Measurements from ENCODE around the gene ITGB1BP1.

ITGB1BP1 gene

DNA sequence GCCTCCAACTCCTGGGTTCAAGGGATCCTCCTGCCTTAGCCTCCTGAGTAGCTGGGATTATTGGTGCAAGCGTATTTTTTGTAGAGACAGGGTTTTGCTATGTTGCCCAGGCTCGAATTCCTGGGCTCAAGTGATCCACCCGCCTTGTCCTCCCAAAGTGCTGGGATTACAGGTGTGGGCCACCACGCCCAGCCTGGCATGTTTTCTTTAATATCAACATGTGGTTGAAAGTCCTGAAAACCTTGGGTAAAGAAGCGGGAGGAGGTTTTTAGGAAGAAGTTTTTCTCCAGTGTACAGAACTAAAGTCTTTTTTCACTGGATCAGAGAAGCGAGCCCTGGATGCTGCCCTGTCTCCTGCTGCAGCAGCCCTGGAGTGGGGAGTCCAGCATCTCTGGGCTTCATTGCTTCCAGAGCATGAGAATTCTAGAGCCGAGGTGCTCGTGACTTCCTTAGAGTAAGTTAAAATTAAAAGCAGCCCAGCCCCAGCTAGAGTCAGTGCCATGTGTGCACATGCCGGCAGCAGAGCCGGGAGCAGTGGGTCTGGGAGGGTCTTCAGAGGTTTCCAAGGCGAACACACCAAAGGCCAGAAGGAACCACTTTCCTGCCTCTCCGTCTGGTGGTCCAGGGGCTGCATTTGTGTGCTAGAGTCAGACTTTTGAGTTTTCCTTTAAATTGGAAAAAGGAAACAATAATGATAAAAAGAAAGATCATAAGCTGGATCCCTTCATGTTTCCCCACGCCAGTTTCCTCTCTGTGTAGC is 31.2 kb downstream of the ITGB1BP1 start:
- Histone ChIP-seq H3K27ac (ENCODE audit: low read depth, low read length) (peak overlapping the region; percentile 14), H3K4me3 (ENCODE audit: low read length) (no peak overlapping the region), H3K9ac (ENCODE audit: low read length) (no peak overlapping the region), H3K36me3 (ENCODE audit: control insufficient read depth, insufficient read depth, low read length) (peaks cover 6% of the 10 kb centered on the region), H3K4me1 (ENCODE audit: control insufficient read depth, insufficient read depth, low read length) (peaks cover 2% of the 10 kb centered on the region), H3K27me3 (ENCODE audit: control insufficient read depth, insufficient read depth, low read length) (no peaks in the 10 kb centered on the region)

- Histone ChIP-seq H3K36me3 (ENCODE audit: control insufficient read depth, insufficient read depth, low read length) (peaks cover 5% of the 10 kb centered on the region), H3K9ac (ENCODE audit: low read length) (no peak overlapping the region), H3K4me3 (ENCODE audit: low read length) (no peak overlapping the region), H3K27ac (ENCODE audit: low read depth, low read length) (no peak overlapping the region), H3K4me1 (ENCODE audit: control insufficient read depth, insufficient read depth, low read length) (peaks cover 9% of the 10 kb centered on the region), H3K27me3 (ENCODE audit: control insufficient read depth, insufficient read depth, low read length) (no peaks in the 10 kb centered on the region)
These were observed 32.3 kb downstream of the ITGB1BP1 start for GRCh38 chr2:9390991-9391390.

DNA sequence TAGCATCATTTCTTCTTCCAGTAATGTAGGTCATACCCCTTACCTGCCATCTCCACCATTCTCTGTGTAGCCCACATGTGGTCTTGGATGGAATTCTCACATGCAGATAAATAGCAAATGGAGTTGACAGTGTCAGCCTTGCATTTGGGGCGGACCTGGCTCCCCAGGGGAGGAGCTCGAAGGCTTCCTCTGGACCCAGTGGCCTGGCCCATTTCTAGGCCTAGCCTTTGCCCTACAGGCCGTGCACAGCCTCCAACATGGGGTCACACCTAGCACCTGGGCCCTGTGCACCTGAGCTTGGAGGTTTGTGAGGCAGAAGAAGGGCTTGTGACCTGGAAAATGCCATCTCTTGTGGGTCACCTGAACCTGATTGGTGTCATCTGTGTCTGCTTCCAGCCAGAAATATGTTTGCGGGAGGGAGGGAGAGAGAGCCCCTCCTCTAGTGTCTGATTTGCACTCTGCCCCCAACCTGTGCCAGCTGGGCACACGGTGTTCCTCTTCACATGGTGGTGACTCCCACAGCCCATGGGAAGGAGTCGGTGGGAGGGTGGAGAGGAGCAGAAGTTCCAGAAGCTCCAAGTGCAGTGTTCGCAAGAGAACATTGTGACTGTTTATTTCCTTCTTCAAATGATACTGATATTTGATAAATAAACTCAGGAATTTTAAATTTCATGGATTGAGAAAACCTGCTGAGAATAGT is 33.0 kb downstream of the ITGB1BP1 start:
- peaks cover 9% of the 10 kb centered on the region for H3K4me1 ChIP-seq (ENCODE audit: control insufficient read depth, insufficient read depth, low read length)
- H3K4me3 ChIP-seq (ENCODE audit: low read length): no peak overlapping the region
- peaks cover 4% of the 10 kb centered on the region for H3K36me3 ChIP-seq (ENCODE audit: control insufficient read depth, insufficient read depth, low read length)
- H3K27me3 ChIP-seq (ENCODE audit: control insufficient read depth, insufficient read depth, low read length): no peaks in the 10 kb centered on the region
- H3K9ac ChIP-seq (ENCODE audit: low read length): no peak overlapping the region
- no peak overlapping the region for H3K27ac ChIP-seq (ENCODE audit: low read depth, low read length)

DNA sequence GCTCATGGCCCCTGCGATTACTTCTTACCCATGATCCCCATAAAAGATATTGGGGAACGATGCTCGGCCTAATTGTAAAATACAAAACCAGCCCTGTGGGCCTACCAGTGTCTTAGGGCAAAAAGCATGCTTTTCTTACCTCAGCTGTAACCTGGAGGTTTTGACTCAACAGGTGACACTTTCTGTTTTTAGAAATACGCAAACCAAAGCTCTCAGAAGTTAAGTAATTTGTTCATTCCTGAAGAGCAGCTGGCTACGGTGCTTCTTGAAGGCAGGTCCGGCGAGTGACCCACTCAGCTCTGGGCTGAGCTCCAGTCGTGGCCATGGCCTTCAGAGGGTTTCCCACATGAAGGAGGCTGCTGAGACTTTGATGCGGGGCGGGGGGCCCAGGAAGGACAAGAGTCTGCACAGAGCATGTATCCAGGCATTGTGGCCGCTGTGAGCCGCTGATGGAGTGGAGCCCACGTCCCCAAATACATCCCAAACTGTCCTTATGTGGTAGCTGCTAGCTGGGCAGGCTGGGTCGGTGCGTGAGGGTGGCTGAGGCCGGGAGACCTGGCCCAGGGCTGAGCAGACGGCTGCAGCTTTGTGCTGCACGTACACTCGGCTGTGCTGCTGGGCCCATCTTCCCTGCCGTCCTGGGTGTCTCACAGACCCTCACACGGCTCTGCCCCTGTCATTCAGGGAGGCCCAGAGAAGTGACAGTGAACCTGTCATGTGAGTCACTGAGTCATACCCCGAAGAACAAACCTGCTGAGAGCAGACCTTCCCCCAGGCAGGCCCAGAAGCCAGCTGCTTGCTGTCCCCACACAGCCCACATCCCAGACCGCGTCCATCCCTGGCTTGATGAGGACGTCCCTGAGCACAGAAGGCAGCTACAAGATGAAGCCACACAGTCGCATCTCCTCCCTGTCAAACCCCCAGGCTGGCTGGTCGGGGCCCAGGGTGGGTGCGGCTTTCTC is 34.1 kb downstream of the ITGB1BP1 start:
- Histone ChIP-seq H3K4me3 (ENCODE audit: low read length) (no peak overlapping the region), H3K27ac (ENCODE audit: low read depth, low read length) (no peak overlapping the region), H3K9ac (ENCODE audit: low read length) (no peak overlapping the region), H3K27me3 (ENCODE audit: control insufficient read depth, insufficient read depth, low read length) (no peaks in the 10 kb centered on the region), H3K4me1 (ENCODE audit: control insufficient read depth, insufficient read depth, low read length) (peaks cover 9% of the 10 kb centered on the region), H3K36me3 (ENCODE audit: control insufficient read depth, insufficient read depth, low read length) (peaks cover 4% of the 10 kb centered on the region)

DNA sequence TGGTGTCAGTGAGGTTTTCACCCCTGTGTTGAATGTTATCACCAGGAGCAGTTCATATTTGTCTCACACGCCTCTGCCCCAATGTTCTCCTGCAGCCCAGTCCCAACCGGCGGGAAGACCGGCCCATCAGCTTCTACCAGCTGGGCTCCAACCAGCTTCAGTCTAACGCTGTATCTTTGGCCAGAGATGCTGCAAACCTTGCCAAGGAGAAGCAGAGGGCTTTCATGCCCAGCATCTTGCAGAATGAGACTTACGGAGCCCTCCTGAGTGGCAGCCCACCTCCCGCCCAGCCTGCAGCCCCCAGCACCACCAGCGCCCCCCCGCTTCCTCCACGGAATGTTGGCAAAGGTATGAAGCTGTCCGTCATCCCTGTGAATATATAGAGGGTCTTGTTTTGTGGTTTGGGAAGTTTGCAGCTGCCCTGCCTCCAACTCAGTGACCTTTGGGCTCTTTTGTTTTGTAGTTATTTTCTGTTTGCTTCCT is 35.1 kb downstream of the ITGB1BP1 start:
- Histone ChIP-seq H3K27ac (ENCODE audit: low read depth, low read length) (no peak overlapping the region), H3K4me3 (ENCODE audit: low read length) (no peak overlapping the region), H3K9ac (ENCODE audit: low read length) (no peak overlapping the region), H3K4me1 (ENCODE audit: control insufficient read depth, insufficient read depth, low read length) (peaks cover 9% of the 10 kb centered on the region), H3K36me3 (ENCODE audit: control insufficient read depth, insufficient read depth, low read length) (peaks cover 4% of the 10 kb centered on the region), H3K27me3 (ENCODE audit: control insufficient read depth, insufficient read depth, low read length) (no peaks in the 10 kb centered on the region)

GRCh38 chr2:9385841-9386240 is 37.5 kb downstream of the ITGB1BP1 start:
- no peak overlapping the region for H3K4me3 ChIP-seq (ENCODE audit: low read length)
- H3K4me1 ChIP-seq (ENCODE audit: control insufficient read depth, insufficient read depth, low read length): peaks cover 12% of the 10 kb centered on the region
- no peak overlapping the region for H3K27ac ChIP-seq (ENCODE audit: low read depth, low read length)
- no peaks in the 10 kb centered on the region for H3K27me3 ChIP-seq (ENCODE audit: control insufficient read depth, insufficient read depth, low read length)
- H3K36me3 ChIP-seq (ENCODE audit: control insufficient read depth, insufficient read depth, low read length): peaks cover 6% of the 10 kb centered on the region
- no peak overlapping the region for H3K9ac ChIP-seq (ENCODE audit: low read length)

GRCh38 chr2:9384521-9384920 is 38.8 kb downstream of the ITGB1BP1 start:
- no peak overlapping the region for H3K4me3 ChIP-seq (ENCODE audit: low read length)
- no peak overlapping the region for H3K9ac ChIP-seq (ENCODE audit: low read length)
- H3K27ac ChIP-seq (ENCODE audit: low read depth, low read length): no peak overlapping the region
- H3K27me3 ChIP-seq (ENCODE audit: control insufficient read depth, insufficient read depth, low read length): no peaks in the 10 kb centered on the region
- peaks cover 8% of the 10 kb centered on the region for H3K36me3 ChIP-seq (ENCODE audit: control insufficient read depth, insufficient read depth, low read length)
- peaks cover 12% of the 10 kb centered on the region for H3K4me1 ChIP-seq (ENCODE audit: control insufficient read depth, insufficient read depth, low read length)

- H3K9ac ChIP-seq (ENCODE audit: low read length): no peak overlapping the region
- H3K27me3 ChIP-seq (ENCODE audit: control insufficient read depth, insufficient read depth, low read length): no peaks in the 10 kb centered on the region
- H3K4me3 ChIP-seq (ENCODE audit: low read length): no peak overlapping the region
- H3K27ac ChIP-seq (ENCODE audit: low read depth, low read length): no peak overlapping the region
- peaks cover 5% of the 10 kb centered on the region for H3K36me3 ChIP-seq (ENCODE audit: control insufficient read depth, insufficient read depth, low read length)
- peaks cover 14% of the 10 kb centered on the region for H3K4me1 ChIP-seq (ENCODE audit: control insufficient read depth, insufficient read depth, low read length)
These were observed 40.6 kb downstream of the ITGB1BP1 start for GRCh38 chr2:9382604-9383235.

DNA sequence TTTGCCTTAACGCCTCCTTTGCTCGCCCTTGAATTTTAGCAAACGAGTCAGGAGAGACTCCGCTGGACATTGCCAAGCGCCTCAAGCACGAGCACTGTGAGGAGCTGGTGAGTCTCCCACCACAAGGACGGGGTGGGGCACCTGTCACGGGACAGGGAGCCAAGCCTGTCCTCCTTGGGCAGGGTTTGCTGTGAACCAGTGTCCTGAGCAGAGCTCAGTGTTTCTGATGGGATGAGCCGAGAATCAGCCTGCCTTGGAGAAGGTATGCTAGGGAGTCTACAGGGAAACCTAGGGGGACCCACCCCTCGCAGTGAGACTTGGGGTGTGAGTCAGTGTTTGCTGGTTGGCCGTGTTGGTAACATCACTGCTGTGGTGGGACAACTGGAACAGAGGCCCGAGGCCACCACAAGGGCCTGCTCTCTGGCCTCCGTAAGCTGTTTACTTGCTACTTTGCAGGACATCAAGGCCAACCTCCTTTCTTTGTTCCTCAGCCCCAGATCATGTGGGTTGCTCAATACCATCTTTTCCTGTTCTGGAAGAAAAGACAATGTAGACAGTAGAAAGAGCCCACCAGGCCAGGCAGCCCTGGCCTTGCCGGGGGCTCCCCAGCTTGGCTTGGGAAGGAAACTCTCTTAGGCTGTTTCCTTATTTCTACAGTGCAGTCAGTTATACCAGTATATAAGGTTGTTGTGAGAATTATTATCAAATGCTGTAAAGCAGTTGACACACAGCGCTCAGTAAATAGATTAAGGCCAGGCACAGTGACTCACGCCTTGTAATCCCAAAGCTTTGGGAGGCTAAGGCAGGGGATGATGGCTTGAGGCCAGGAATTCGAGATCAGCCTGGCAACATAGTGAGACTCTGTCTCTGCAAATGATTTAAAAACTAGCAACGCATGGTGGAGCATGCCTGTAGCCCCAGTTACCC is 42.4 kb downstream of the ITGB1BP1 start:
- H3K36me3 ChIP-seq (ENCODE audit: control insufficient read depth, insufficient read depth, low read length): peaks cover 9% of the 10 kb centered on the region
- H3K4me3 ChIP-seq (ENCODE audit: low read length): no peak overlapping the region
- H3K9ac ChIP-seq (ENCODE audit: low read length): no peak overlapping the region
- peaks cover 5% of the 10 kb centered on the region for H3K4me1 ChIP-seq (ENCODE audit: control insufficient read depth, insufficient read depth, low read length)
- H3K27ac ChIP-seq (ENCODE audit: low read depth, low read length): peak overlapping the region; percentile 60
- H3K27me3 ChIP-seq (ENCODE audit: control insufficient read depth, insufficient read depth, low read length): no peaks in the 10 kb centered on the region

DNA sequence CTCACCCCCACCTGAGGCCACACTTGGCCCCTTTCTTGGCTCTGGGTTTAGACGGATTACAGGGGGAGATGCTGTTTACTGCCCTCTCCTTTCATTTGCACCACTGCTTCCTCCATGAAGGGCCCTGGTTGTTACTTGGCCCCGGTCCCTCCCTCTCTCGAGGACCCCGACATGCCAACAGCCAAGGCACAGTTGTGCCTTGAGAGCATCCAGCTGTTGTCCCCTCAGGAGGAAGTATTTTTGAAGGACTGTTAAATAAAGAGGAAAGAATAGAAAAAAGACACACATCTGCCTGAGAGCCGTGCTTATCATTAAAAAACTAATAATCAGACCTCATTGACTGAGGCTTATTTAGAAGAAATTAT is 44.0 kb downstream of the ITGB1BP1 start:
- Histone ChIP-seq H3K4me1 (ENCODE audit: control insufficient read depth, insufficient read depth, low read length) (peaks cover 5% of the 10 kb centered on the region), H3K9ac (ENCODE audit: low read length) (no peak overlapping the region), H3K27ac (ENCODE audit: low read depth, low read length) (no peak overlapping the region), H3K27me3 (ENCODE audit: control insufficient read depth, insufficient read depth, low read length) (no peaks in the 10 kb centered on the region), H3K36me3 (ENCODE audit: control insufficient read depth, insufficient read depth, low read length) (peaks cover 9% of the 10 kb centered on the region), H3K4me3 (ENCODE audit: low read length) (no peak overlapping the region)

Measured in rectal smooth muscle tissue (tissue), 1 donor.